Measurements from ENCODE around the gene SMAD6. TPM values are rescaled to one million over a fixed set of nuclear protein-coding genes. Genes with fewer than 3 reads are reported as not detected.

The SMAD6 gene
- polyA plus RNA-seq, 3 donors: 25.6 to 41.7 (median 39.7) TPM

- DNase-seq (ENCODE audit: extremely low read depth in 1 of 11, low read depth in 9 of 11, low spot score in 4 of 11): no peak
Measured at GRCh38 chr15:66713843-66714508, 11.9 kb downstream of the SMAD6 start.

GRCh38 chr15:66714543-66714981, 12.5 kb downstream of the SMAD6 start:
- no peak for DNase-seq (ENCODE audit: extremely low read depth in 1 of 11, low read depth in 9 of 11, low spot score in 4 of 11)

DNA sequence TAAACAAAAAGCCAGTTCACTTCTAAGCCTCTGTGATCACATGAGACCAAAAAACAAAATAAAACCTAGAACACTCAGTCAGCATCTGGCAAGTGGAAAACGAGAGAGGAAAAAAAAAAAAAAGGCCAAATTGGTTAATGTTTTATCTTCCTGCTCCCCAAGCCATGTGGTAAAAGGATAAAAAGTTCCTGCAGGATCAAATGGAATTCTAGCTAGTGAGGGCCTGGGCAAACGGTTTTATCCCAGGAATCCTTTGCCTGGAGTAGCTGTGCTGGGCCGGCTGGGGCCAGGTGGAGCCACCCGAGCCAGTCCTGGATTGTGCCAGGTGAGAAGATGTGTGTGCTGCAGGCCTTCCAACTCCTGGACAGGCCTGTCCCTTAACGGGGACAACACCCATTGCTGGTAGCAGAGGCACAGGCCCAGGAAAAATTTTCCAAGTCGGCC, 13.2 kb downstream of the SMAD6 start:
- no peak for DNase-seq (ENCODE audit: extremely low read depth in 1 of 11, low read depth in 9 of 11, low spot score in 4 of 11)

DNA sequence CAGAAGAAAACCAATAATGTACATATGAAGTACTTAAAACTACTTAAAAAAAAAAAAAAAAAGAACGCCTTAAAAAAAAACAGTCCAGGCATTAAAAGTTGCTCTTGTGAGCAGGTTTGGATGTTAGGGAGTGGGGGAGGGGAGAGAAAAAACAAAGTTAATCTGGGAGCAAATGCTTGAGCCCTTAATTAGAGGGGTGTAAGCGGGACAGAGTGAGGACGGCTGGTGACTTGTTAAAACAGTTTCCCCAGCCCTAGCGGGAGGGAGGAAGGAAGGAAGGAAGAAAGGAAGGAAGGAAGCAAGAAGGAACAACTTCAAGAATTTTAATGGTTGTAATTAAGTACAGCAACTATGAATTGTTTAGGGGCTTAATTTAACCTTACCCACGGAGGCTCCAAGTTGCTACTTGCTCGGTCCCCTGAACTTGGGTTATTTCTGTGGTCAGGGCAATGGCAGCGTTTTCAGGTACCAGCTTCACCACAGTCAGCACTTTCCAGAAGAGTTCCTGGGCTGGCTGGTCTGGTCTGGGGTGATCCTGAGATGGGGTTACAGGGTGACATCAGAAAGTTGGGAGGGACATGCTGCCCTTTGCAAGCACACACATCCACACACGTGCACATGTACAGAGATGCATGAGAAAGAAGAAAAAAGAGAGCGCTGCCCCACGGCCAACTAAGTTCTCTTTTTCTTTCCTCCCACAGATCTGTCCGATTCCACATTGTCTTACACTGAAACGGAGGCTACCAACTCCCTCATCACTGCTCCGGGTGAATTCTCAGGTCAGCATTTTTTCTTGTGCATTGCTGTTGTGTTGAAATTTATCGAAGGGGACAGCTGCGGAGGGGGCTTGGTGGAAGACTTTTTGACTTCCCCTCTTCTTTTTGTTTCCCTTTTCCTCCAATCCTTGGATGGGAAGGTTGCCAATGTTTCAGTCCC, 14.0 kb downstream of the SMAD6 start:
- DNase-seq (ENCODE audit: extremely low read depth in 1 of 11, low read depth in 9 of 11, low spot score in 4 of 11): no peak

- DNase-seq (ENCODE audit: extremely low read depth in 1 of 11, low read depth in 9 of 11, low spot score in 4 of 11): no peak
Measured at GRCh38 chr15:66716656-66717020, 14.6 kb downstream of the SMAD6 start.

GRCh38 chr15:66718220-66718988, 16.4 kb downstream of the SMAD6 start:
- no peak for DNase-seq (ENCODE audit: extremely low read depth in 1 of 11, low read depth in 9 of 11, low spot score in 4 of 11)

DNA sequence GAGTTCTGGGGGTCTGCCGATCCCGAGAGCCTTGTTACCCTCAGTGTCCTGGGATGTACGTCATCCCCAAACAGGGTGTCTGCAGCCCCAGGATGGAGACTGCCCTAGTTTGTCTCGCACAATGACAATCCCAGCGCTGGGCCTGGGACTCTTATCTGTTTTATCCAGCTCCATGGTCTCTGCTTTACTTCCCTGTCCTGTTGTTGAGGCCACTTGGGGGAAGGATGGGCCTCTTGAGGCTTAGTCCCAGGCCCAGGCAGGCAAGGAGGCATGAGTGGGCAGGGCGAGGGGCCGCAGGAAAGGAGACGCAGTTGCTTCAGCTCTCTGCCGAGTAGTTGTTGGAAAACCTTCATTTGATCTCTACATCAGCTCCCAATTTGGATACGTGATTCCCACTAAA, 17.4 kb downstream of the SMAD6 start:
- no peak for DNase-seq (ENCODE audit: extremely low read depth in 1 of 11, low read depth in 9 of 11, low spot score in 4 of 11)

- DNase-seq (ENCODE audit: extremely low read depth in 1 of 11, low read depth in 9 of 11, low spot score in 4 of 11): no peak
Measured at GRCh38 chr15:66720206-66721010, 18.4 kb downstream of the SMAD6 start.

DNA sequence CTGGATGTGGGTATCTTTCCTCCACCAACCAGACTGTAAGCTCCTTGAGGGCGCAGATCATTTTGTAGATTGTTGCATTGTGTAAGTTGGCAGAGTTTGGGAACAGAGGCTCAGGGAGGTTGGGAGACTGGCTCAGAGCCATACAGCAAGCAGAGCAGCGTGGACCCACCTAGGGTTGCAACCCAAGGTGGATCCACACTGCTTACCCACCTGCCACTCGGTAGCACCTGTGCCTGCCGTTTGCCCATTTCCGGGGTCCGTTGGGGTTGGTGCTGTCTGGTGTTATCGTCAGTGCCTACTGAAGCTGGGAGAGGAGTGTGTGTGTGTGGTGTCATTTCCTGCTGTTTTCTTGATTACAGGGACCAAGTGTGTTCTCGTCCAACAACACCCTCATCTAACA, 19.0 kb downstream of the SMAD6 start:
- DNase-seq (ENCODE audit: extremely low read depth in 1 of 11, low read depth in 9 of 11, low spot score in 4 of 11): no peak

DNA sequence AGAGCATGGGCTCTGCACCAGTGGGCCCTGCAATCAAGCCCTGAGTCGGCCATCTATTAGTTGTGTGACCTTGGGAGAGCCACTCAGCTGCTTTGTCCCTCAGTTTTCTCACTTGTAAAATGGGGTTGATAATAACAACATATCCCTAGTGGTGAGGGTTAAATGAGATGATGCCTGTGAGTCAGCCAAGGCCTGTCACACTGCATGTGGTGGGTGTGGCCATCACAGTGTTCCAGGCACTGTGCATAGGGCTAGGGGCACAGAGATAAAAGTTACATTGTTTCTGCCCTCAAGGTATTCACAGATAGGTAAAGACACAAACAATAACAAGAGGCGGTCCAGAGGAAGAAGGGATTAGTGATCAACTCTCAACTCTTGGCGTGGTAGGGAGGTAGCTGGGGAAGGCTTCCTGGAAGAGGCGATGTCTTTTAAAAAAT, 19.5 kb downstream of the SMAD6 start:
- no peak for DNase-seq (ENCODE audit: extremely low read depth in 1 of 11, low read depth in 9 of 11, low spot score in 4 of 11)

GRCh38 chr15:66721954-66722353, 19.9 kb downstream of the SMAD6 start:
- DNase-seq (ENCODE audit: extremely low read depth in 1 of 11, low read depth in 9 of 11, low spot score in 4 of 11): no peak

DNA sequence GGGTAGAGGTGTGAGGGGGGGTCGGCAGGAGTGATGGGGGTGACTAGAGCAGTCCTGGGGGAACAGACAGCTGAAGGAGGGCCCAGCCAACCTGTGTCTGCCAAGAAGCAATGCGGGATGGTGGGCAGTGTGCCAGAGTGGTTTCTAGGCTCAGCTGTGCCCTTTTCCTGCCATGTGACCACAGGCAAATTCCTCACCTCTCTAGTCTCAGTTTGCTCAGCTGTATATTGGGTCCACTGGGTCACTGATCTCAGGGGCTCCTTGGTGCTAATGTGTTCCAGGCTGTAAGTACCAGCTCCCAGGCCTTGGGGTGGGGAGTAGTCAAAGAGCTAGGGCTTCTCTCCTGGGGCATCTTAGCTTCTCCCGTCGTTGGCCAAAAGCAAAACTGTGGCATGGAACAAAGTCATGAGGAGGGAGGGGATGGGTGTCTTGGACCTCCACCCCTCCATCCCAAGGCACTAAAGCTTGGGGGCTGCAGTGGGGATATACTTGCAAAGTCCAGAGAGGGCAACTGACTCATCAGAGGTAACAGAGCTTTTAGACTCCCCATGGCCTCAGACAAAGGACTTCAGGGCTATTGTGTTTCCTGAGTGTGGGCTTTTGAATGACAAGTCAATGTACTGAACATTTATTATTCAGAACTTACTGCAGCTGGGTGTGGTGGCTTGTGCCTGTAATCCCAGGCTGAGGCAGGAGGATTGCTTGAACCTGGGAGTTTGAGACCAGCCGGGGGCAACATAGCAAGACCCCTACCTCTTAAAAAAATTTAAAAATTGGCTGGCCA, 20.9 kb downstream of the SMAD6 start:
- DNase-seq (ENCODE audit: extremely low read depth in 1 of 11, low read depth in 9 of 11, low spot score in 4 of 11): no peak

GRCh38 chr15:66723826-66724731, 22.0 kb downstream of the SMAD6 start:
- no peak for DNase-seq (ENCODE audit: extremely low read depth in 1 of 11, low read depth in 9 of 11, low spot score in 4 of 11)

DNA sequence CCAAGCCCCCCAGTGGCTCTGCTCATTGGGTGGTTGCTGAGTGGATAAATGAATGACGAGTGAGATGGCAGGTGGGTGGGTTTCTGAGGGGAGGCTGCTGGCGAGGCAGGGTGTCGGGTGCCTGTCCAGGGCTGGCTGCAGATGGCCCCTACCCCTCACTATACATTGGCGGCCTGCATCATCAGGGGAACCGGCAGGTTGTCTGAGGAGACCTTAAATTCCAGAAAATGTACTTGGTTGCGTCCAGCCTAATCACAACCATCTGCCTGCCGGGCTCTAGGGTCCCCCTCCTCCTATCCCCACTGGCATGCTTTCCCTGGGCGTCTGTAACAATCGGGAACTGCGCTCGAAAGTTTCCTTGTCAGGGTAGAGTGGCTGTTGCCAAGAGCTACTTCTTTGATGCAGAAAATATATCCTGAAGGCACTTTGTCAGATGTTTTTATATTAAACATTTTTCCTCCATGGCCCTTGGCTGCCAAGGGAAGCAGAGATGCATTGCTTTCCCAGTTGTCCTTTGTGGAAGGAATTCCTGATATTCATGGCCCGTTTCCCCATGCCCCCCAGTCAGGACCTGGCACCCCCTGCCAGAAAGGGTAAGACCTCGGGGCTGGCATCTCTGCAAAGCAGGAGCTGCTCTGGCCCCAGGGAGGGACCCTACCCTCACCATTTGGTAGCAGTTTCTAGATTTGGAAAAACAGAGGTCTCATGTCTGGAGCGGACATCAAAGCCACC, 22.9 kb downstream of the SMAD6 start:
- no peak for DNase-seq (ENCODE audit: extremely low read depth in 1 of 11, low read depth in 9 of 11, low spot score in 4 of 11)

GRCh38 chr15:66725464-66725785, 23.4 kb downstream of the SMAD6 start:
- no peak for DNase-seq (ENCODE audit: extremely low read depth in 1 of 11, low read depth in 9 of 11, low spot score in 4 of 11)

- no peak for DNase-seq (ENCODE audit: extremely low read depth in 1 of 11, low read depth in 9 of 11, low spot score in 4 of 11)
Measured at GRCh38 chr15:66726386-66726785, 24.4 kb downstream of the SMAD6 start.

Data from renal cortex interstitium (tissue), 11 donors.